SK-N-MC (cell line): ENCODE results near the gene HMCN1.
A peak's percentile ranks its signal among the peaks of the same experiment; 100 is the strongest.

Source experiments
- DNase-seq: peaks from one replicate; pipeline ENCODE4 v3.0.0-alpha.2; 2011; ENCODE audit warnings: low read depth, low spot score
- H3K27ac ChIP-seq: fragments of 200-600 bp; sonication (generic); 2 replicates; pipeline ENCODE4 v1.5.1; 2016; ENCODE audit warnings: mixed run types
- H3K36me3 ChIP-seq: fragments of 200-600 bp; sonication (generic); 2 replicates; pipeline ENCODE4 v1.6.1; 2017; ENCODE audit warnings: antibody characterized with exemption, low read length, mixed read lengths; ENCODE audit not compliant: insufficient read depth
- H3K4me3 ChIP-seq: fragments of 200-600 bp; sonication (generic); 2 replicates; pipeline ENCODE4 v1.5.1; 2016
- H3K9ac ChIP-seq: fragments of 200-600 bp; sonication (generic); 2 replicates; pipeline ENCODE4 v1.8.0; 2017; ENCODE audit warnings: mixed run types, mixed read lengths; ENCODE audit not compliant: insufficient read length
- H3K9me3 ChIP-seq: fragments of 200-600 bp; sonication (generic); 2 replicates; pipeline ENCODE4 v1.6.1; 2017; ENCODE audit warnings: low read depth, mild to moderate bottlenecking, antibody characterized with exemption, low read length, moderate library complexity, mixed read lengths
- EZH2 ChIP-seq: fragments of 200-600 bp; sonication (generic); IDR thresholded peaks from one replicate; pipeline ENCODE4 v1.6.1; 2017; ENCODE audit warnings: antibody characterized with exemption
- FOXP2 ChIP-seq: optimal IDR thresholded peaks from 2 replicates; pipeline ENCODE3; 2011; ENCODE audit warnings: mild to moderate bottlenecking, moderate library complexity; ENCODE audit not compliant: insufficient read depth; ENCODE audit errors: extremely low read length, control extremely low read depth
- POLR2AphosphoS5 ChIP-seq: IDR thresholded peaks from 2 replicates; pipeline ENCODE4 v1.6.1; 2012; ENCODE audit warnings: mild to moderate bottlenecking, low read depth, low read length, borderline replicate concordance

Gene HMCN1

DNA sequence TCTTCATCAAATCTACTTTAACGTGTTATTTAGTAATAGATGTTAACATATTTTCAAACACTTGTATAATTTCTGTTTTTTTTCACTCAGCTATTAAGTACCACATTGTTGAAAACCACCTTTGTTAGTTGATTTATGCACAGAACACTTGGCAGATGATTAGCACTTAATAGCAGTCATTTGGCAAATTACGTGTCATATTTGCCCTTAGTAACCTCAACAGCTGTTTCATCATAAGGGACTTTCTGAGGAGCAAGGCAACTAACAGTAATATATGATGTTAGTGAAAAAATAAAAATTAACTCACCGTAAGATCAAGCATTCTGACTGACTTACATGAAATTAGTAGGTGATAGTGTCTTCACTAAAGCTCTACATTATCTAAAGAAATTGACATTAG lies 186.4 kb downstream of the HMCN1 start:
- no peak for DNase-seq
- no peak for TF ChIP-seq EZH2
- no peak for TF ChIP-seq POLR2AphosphoS5
- TF ChIP-seq FOXP2, result no peak
- no peak overlapping the region for H3K9ac ChIP-seq
- H3K27ac ChIP-seq, result no peak overlapping the region
- peaks cover 30% of the 10 kb centered on the region for H3K36me3 ChIP-seq
- no peaks in the 10 kb centered on the region for H3K9me3 ChIP-seq
- H3K4me3 ChIP-seq, result no peak overlapping the region

DNA sequence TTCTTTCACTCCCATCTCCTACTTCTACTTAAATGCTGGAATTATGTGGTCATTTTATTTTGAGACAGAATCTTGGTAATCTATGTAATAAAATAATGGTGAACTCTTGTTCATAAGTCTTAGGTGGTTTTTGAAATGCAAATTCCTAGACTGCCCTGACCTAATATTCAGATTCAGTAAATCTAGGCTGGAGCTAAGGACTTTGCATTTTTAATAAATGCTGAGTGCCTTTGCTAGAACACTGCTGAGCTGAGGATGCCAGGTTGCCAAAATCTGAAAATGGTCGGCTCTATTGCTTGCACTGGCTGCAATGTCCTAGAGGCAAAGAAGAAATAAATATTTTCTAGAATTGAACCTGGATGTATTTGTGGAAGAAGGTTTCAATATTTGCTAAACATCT lies 187.4 kb downstream of the HMCN1 start:
- TF ChIP-seq FOXP2, result no peak
- no peak for TF ChIP-seq POLR2AphosphoS5
- Histone ChIP-seq H3K4me3 (no peak overlapping the region), H3K9me3 (no peaks in the 10 kb centered on the region), H3K36me3 (peaks cover 31% of the 10 kb centered on the region), H3K27ac (no peak overlapping the region), H3K9ac (no peak overlapping the region)
- no peak for DNase-seq

DNA sequence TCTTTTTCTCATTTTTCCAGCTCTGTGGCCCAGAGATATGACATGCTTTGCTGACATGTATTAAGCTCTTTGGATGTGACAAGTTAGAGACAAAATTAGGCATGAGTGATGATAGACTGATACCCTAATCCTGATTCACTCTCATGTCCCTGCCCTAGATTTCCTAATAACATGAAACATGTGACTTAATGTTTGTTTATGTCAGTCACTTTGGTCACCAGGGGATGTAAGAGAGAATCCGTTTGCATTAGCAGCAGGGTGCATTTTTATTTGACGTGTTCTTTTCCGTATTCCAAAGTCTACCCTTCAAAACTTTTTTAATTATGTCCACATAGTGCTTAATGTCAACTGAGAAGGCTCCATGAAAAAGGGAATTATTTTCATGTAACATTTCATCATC lies 192.4 kb downstream of the HMCN1 start:
- Histone ChIP-seq H3K4me3 (no peak overlapping the region), H3K9ac (no peak overlapping the region), H3K9me3 (no peaks in the 10 kb centered on the region), H3K36me3 (peaks cover 57% of the 10 kb centered on the region), H3K27ac (peak overlapping the region; percentile 72)
- DNase-seq, result peak; percentile 35
- no peak for TF ChIP-seq FOXP2
- TF ChIP-seq POLR2AphosphoS5, result no peak
- TF ChIP-seq EZH2, result no peak

DNA sequence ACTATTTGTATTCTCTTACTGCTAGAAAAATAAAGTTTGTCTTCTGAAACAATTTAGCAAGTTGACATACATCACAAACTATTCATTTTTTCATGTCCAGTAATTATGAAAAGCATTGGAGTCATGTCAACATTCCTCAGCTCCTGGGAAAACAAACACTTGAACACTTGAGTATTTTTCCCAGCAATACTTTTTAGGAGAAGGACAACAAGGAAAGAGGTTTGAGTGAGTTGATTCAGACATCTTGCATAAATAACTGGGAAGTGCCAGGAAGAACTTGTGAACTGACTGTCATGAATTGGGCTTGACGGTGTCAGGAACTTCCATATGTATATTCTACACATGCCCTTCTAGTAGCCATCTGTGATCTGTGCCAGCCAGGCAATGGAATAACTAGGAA lies 195.6 kb downstream of the HMCN1 start:
- H3K9ac ChIP-seq, result no peak overlapping the region
- H3K9me3 ChIP-seq, result no peaks in the 10 kb centered on the region
- H3K4me3 ChIP-seq, result no peak overlapping the region
- TF ChIP-seq FOXP2 (no peak), EZH2 (no peak), POLR2AphosphoS5 (no peak)
- no peak for DNase-seq
- peaks cover 41% of the 10 kb centered on the region for H3K36me3 ChIP-seq
- no peak overlapping the region for H3K27ac ChIP-seq

GRCh38 chr1:185931438-185931837 lies 197.2 kb downstream of the HMCN1 start:
- no peak for DNase-seq
- TF ChIP-seq POLR2AphosphoS5 (no peak), EZH2 (no peak), FOXP2 (no peak)
- no peak overlapping the region for H3K9ac ChIP-seq
- H3K4me3 ChIP-seq, result no peak overlapping the region
- H3K9me3 ChIP-seq, result no peaks in the 10 kb centered on the region
- H3K36me3 ChIP-seq, result peaks cover 45% of the 10 kb centered on the region
- no peak overlapping the region for H3K27ac ChIP-seq

DNA sequence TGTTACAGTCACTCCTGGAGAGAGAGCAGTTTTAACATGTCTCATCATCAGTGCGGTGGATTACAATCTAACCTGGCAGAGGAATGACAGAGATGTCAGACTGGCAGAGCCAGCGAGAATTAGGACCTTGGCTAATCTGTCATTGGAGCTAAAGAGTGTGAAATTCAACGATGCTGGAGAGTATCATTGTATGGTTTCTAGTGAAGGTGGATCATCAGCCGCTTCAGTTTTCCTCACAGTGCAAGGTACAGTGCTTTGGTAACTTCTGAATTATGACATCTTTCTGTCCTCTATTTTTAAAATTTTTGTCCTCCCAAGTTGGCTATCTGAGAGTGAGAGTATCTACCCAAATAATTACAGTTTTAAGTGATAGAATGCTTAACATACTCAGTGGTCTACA lies 199.4 kb downstream of the HMCN1 start:
- H3K27ac ChIP-seq, result peak overlapping the region; percentile 99
- H3K9ac ChIP-seq, result peak overlapping the region; percentile 83
- peak overlapping the region; percentile 71 for H3K4me3 ChIP-seq
- H3K36me3 ChIP-seq, result peaks cover 48% of the 10 kb centered on the region
- DNase-seq, result no peak
- H3K9me3 ChIP-seq, result no peaks in the 10 kb centered on the region
- TF ChIP-seq POLR2AphosphoS5, result no peak
- no peak for TF ChIP-seq EZH2
- TF ChIP-seq FOXP2, result no peak

- TF ChIP-seq EZH2 (no peak), FOXP2 (no peak), POLR2AphosphoS5 (peak; percentile 81; the same call in 1 of the 2 replicates)
- Histone ChIP-seq H3K4me3 (peak overlapping the region; percentile 71), H3K27ac (peak overlapping the region; percentile 99), H3K9ac (peak overlapping the region; percentile 83), H3K36me3 (peaks cover 41% of the 10 kb centered on the region), H3K9me3 (no peaks in the 10 kb centered on the region)
- DNase-seq, result peak; percentile 91
Measured at GRCh38 chr1:185934476-185935189, 200.4 kb downstream of the HMCN1 start.

DNA sequence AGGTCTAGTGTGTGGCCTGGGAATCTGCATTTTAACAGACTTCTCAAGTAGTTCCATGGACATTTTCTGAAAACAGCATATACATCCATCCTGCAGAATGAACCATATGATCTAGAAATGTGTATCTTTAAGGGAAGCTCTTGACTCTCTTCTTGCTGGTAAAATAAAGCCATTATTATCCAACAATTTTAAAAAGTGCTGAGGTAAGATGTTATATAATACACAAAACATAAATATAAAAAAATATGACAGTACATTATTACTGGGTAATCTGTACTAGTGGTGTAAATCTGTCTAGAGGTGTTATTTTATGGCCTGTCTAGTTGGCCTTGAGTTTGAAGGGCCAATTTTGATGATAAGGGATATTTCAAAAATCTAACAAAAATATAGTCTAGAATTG lies 201.2 kb downstream of the HMCN1 start:
- H3K4me3 ChIP-seq, result peak overlapping the region; percentile 71; the same call in 1 of the 2 replicates
- peaks cover 35% of the 10 kb centered on the region for H3K36me3 ChIP-seq
- peak overlapping the region; percentile 99 for H3K27ac ChIP-seq
- peak overlapping the region; percentile 83 for H3K9ac ChIP-seq
- no peak for DNase-seq
- TF ChIP-seq FOXP2 (no peak), POLR2AphosphoS5 (no peak), EZH2 (no peak)
- no peaks in the 10 kb centered on the region for H3K9me3 ChIP-seq

DNA sequence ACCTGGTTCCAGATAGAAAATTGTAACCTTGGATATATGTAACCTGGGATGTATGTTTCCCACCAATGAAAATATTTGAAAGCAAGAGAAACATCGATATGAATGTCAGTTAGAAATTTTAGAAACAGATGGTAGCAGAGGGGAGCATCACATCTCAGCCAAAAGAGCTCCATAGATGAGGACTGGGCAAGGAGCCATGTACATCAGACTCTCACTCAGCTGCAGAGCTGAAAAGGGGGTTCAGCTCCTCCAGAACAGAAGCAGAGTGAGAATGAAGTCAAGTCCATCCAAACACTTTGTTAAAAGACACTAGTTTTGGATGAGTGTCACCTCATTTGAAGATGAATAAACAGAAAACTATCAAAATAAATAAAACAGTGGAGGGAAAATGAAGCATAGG lies 202.4 kb downstream of the HMCN1 start:
- no peak for DNase-seq
- H3K9ac ChIP-seq, result no peak overlapping the region
- no peak for TF ChIP-seq POLR2AphosphoS5
- TF ChIP-seq EZH2, result no peak
- TF ChIP-seq FOXP2, result no peak

More for the DNA sequence above, 202.4 kb downstream of the HMCN1 start:
- no peaks in the 10 kb centered on the region for H3K9me3 ChIP-seq
- H3K4me3 ChIP-seq, result no peak overlapping the region
- peak overlapping the region; percentile 34; the same call in 1 of the 2 replicates for H3K27ac ChIP-seq
- H3K36me3 ChIP-seq, result peaks cover 31% of the 10 kb centered on the region
